Prostate gland (tissue), 2 donors: ENCODE results near the gene PVALB.

Source experiments
- CTCF ChIP-seq, 4 experiments: fragments of 200-600 bp in 2 of 4; fragments of 450-650 bp in 2 of 4; sonication (generic) in 2 of 4; IDR thresholded peaks; 1 replicate in 3 of 4; 2 replicates in 1 of 4; pipeline ENCODE4 v1.5.1; 2016 to 2019; ENCODE audit warnings: antibody characterized with exemption in 4 of 4, mild to moderate bottlenecking in 2 of 4, moderate library complexity in 2 of 4
- POLR2A ChIP-seq: fragments of 450-650 bp; IDR thresholded peaks from one replicate; pipeline ENCODE4 v1.6.1; 2016; ENCODE audit warnings: antibody characterized with exemption, mild to moderate bottlenecking

GRCh38 chr22:36817525-36817848, 652 bp upstream of the PVALB start:
- TF ChIP-seq CTCF (IDR thresholded peaks at IDR 0.05) (no peak), POLR2A (no peak)
